DMS153 treated with DMSO at 0.1 percent for 48 hours (cell line): ENCODE results near the gene PTDSS2.
"Not testable (repeated sequence)": the region's sequence is repeated elsewhere in the genome, so short reads cannot be mapped to it uniquely, and the experiment has no call there.

Source experiments
- DNase-seq: peaks from one replicate; lab custom pipeline; 2025; ENCODE audit not compliant: unreplicated experiment; lab: John Stamatoyannopoulos, UW

The PTDSS2 gene

DNA sequence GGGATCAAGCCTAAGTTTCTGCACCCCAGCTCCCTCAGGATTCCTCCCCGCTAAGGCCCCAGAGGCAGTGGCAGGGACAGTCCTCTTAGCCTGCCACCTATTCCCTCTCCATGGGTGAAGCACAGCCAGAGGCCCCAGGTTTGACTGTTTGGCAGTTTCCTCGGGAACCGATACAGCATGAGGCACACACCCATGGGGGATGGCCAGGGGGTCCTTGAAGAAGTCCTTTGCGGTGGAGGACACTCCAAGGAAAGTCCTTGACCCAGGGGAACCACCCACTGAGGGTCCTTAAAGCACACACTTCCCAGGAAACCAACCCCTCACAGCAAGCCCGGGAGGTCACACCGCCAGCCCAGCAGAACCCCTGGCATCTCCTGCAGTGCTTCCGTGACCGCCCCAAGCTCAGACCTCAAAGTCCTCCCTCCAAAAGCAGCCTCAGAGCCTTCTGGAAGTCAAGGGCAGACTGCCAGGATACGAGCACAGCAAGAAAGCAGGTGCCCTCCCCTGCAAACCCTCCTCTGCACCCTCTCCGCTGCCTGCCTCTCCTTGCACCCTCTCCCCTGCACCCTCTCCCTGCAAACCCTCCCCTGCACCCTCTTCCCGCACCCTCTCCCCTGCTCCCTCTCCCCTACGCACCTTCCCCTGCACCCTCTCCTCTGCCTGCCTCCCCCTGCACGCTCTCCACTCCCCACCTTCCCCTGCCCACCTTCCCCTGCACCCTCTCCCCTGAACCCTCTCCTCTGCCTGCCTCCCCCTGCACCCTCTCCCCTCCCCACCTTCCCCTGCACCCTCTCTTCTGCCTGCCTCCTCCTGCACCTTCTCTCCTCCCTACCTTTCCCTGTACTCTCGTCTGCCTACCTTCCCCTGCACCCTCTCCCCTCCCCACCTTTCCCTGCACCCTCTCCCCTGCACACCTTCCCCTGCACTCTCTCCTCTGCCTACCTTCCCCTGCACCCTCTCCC, 36.7 kb upstream of the PTDSS2 start:
- DNase-seq = no peak

DNA sequence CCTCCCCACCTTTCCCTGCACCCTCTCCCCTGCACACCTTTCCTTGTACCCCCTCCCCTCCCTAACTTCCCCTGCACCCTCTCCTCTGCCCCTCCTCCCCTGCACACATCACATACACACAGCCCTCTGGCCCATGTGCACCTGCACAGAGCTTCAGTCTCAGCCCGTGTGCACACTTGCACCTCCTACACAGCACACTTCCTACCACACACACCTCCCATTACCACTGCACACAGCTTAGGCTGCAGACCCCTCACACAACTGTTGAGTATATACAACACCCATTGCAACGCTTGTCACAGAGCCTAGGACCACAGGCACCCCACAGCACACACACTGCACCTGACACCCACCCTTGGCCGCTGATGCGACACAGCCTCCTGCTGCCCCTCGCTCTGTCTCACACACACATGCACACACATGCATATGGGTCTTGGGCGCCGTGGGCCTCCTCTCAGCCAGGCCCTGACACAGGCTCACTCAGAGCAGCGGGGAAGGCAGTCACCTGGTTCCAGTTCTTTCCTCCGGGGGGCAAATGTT, 35.7 kb upstream of the PTDSS2 start:
- DNase-seq = no peak

DNA sequence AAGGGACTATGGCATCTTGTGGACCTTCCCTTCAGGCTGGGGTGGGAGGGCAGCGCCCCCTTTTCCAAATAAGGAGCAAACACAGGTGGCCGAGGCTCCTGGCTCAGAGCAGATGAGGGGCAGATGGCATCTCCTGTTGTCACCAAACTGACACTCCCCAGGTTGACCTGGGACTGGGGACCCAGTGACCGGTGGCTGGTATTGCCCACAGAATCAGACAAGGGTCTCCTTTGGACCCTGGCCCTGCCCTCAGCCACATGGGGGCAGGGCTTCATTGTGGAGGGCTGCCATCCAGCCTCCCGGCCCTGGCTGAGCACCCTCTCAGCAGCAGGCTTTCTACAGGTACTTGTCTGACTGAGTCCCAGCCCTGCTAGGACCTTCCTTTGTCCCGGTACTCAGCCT, 34.4 kb upstream of the PTDSS2 start:
- no peak for DNase-seq

DNA sequence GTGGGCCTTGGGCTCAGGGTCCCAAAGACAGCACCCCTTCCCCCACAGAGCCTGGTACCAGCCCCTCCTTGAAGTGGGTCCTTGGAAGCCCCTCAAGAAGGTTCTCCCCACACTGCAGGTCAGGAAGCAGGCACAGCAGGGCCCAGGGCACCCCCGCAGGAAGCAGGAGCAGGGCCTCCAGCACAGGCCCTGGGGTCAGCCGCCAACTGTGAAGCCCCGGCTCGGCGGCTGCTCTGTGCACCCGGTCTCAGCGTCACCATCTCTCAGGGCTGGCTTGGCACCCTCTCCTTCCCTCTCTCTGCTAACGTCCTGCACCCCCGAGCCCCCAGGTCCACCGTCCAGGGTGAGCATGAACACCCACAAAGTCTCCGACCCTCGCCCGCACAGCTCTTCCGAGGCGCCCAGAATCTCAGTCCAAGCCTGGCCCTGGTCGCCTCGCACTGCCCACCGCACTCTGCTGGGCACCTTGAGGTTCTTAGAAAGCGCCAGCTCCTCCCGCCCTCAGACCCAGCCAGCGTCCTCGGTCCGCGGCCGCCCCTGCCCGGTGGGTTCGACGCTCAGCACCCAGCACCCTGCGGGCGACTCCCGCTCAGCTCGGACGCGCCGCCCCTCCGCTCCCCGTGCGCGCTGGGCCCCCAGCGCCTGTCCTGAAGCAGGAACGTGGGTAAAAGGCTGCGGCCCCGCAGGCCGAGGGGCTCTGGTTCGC, 33.9 kb upstream of the PTDSS2 start:
- no peak for DNase-seq

DNA sequence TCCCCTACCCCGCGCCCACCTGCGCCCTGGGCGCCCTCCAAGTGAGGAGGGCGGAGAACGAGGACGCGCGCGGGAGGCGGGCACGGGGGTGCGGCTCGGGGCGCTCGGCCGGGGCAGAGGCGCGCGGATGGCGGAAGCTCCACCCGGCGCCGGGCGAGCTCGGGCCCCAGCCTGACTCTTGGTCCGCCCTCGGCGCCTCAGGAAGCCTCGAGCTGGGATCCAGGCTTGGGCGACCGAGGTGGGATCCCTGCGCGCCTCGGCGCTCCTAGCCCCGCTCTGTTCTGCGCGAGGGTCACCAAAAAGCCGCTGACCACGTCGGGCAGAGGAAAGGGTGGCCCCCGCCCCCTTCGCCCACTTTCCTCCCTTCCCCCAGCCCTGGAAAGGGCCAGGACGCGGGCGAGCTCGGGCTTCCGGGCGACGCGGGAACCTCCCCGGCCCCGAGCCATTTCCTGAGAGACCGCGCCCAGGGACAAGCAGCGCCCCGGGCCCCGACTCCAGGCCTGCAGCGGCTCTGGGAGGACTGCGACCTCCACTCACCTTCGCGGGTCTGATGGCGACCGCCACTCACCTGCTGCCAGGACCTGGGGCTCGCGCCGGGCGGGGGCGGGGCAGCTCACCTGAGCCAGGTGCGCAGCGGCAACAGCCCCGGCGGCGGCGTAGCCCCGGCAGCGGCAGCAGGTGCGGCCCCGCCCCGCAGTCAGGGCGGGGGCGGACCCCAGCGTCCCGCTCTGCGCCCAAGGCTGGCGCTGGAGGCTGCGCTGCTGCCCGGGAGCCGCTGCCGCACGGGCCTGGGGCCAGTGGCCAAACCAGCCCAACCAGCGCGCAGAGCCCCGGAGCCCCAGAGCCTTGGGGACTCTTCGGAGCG, 33.1 kb upstream of the PTDSS2 start:
- DNase-seq = peak; percentile 72

DNA sequence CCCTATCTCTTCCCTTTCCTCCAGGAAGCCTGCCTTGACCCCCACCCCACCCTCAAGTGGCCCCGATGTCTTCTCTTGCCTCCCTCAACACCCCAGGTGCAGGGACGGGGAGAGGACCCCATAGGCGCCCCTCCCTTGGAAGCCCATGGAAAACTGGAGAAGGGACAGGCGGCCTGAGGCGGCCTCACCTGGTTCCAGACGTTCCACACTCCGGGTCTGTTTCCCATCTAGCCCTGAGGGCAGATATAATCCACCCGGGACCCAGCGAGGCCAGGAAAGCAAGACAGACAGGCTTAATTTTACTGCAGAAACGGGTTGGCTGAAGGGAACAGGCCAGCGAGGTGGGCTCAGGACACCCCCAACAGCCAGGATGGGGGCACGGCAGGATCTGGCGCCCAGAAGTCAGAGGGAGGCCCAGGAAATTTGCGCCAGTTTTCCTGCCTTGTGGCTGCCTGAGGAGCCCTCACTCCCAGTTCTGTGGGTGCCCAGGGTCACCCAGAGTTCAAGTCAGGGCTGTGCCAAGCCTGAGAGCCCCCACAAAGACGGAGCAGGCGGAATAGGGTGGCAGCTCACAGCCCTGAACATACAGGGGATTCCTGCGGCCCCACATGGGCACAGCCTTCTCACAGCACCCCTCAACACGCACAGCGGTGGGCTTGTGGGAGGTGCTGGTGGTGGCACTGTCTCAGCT, 32.3 kb upstream of the PTDSS2 start:
- DNase-seq = no peak

- no peak for DNase-seq
Observed at GRCh38 chr11:418343-419247, 31.5 kb upstream of the PTDSS2 start.

DNA sequence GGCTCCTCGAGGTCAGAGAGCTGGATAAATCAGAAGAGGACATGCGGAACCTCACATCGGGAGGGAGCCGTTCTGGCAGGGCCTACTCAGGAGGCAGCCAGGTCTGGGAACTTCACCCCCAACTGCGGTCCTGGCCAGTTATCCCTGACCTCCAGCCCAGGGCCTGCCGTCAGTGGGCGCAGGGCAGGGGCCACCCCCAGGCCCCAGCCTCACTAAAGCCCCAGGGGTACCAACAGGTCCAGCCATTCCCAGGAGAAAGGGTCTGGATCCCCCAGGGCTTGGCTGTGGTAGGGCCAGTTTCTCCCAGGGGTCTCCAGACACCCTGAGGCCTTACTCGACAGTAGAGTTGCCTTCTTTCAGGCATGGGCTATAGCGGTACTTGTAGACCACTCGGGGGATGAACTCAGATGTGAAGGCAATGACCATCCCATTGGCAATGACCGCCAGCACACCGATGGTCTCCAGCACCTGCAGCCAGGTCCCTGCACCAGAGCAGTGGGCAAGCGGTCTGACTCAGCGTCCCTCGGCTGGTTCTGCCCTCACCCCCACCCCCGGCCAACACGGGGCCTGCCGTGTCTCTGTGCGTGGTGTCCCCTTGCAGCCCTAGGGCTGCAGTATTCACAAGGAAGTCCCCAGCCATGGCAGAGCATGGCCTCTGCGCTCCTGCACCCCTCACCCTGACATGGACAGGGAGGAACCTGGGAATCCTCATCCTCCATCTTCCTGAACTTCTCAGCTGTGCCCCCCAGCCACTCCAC, 30.7 kb upstream of the PTDSS2 start:
- DNase-seq = no peak

DNA sequence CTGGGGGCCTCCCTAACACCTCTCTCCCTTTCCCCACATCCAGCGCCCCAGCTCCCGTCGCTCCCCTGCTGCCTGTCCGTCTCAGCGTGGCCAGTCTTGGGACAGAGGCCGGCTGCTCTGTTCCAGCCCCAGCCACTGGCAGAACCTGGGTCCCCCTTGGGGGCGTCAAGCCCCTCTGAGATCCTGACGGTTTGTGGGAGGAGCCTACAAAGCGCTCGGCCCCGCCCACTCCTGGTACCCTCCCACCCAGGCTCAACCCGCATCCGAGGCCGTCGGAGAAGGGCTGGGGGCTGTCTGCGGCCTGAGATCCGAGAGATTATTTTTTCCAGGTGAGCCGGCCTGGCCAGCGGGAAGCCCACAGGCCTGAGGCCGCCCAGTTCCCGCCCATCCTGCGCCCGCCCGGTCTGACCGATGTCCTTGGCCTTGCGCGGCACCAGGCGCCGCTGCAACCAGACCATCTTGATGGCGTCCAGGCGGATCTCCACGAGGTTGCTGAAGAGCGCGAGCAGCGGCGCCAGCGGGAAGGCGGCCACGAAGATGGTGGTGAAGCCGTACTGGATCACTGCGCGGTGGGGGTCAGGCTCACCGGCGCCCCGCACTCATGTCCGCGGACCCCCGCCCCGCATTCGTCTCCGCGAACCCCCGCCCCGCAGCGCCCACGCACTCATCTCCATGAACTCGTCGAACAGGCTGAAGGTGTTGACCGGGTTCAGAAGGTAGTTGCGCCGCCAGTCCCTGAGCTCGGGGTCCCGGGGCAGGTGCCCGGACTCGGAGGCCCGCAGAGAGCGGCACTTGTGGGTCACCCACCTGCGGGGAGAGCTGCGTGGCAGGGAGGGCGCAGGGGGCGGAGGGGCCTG, 29.8 kb upstream of the PTDSS2 start:
- no peak for DNase-seq

- DNase-seq = no peak
Observed at GRCh38 chr11:420911-421321, 29.2 kb upstream of the PTDSS2 start.

DNA sequence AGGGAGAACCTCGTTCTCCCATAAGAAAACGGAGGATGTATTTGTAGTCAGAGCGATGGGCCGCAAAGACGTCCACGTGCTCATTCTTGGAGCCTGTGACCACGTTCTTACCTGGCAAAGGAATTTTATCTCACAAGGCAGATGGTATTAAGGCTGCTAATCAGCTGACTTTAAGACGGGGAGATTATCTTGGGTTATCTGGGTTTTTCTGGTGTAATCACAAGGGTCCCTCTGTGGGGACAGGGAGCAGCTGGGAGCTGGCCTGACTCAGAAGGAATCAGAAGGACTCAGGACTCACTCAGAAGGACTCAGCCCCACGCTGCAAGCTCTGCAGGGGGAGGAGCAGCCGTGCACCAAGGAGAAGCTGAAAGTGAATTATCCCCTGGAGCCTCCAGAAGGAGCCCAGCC, 27.8 kb upstream of the PTDSS2 start:
- DNase-seq = no peak

DNA sequence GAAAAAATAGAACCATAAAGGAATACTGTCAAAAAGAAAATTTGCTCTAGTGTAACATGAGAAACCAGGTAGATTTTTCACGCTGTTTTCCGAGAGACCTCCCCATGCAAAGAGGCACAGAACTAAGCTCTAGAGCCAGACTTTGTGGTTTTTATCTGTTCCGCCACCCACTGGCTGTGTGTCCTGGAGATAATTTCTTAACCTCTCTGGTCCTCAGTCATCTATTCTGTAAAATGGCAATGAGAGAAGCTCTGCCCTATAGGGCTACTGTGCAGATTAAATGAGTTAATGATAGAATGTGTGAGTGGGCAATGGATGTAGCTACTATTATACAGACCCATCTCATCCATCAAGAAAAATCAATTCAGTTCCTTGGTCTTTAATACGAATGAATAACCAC, 25.8 kb upstream of the PTDSS2 start:
- DNase-seq = no peak

DNA sequence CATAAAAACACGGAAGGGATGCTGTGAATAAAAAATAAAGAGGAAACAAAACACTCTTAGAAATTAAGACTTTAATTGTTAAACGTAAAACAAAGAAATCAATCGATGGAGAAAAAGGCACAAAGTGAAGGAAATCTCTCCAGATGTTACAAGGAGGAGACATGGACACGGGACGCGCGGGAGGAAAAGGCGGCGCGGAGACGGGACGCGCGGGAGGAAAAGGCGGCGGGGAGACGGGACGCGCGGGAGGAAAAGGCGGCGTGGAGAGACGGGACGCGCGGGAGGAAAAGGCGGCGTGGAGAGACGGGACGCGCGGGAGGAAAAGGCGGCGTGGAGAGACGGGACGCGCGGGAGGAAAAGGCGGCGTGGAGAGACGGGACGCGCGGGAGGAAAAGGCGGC, 25.3 kb upstream of the PTDSS2 start:
- not testable (repeated sequence) for DNase-seq

GRCh38 chr11:425301-425700, 24.8 kb upstream of the PTDSS2 start:
- DNase-seq = no peak

GRCh38 chr11:426851-427250, 23.2 kb upstream of the PTDSS2 start:
- no peak for DNase-seq

- no peak for DNase-seq
Observed at GRCh38 chr11:428295-428694, 21.8 kb upstream of the PTDSS2 start.

- DNase-seq = no peak
Observed at GRCh38 chr11:429391-429790, 20.7 kb upstream of the PTDSS2 start.

DNA sequence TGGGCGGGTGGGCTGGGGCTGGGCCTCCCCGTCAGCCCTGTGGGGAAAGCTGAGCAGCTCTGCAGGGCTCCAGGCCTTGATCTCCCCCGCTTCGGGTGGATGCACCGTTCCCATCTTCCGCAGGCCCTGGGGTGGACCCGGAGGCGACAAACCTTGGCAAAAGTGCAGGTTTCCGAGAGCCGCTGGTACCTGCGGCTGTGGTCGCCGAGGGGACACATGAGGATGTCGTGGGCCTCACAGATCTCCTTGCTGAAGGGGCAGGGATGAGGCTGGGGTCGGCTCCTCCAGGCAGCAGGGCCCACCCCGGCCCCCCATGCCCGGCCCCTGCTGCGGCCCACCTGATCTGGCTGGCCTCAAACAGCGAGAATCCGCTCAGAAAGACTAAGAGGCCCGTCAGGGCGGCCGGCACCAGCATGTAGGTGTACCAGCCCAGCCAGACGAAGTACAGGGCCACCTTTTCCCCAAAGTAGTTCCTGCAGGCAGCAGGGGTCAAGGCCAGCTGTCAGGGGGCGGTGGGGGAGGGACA, 20.1 kb upstream of the PTDSS2 start:
- no peak for DNase-seq
